ENCODE data around the gene EDN2. TPM values are rescaled to one million over a fixed set of nuclear protein-coding genes. Genes with fewer than 3 reads are reported as not detected.

The EDN2 gene
- total RNA-seq, 4 donors from 2014 or later: 0.78 to 3.1 TPM; not detected in 2

DNA sequence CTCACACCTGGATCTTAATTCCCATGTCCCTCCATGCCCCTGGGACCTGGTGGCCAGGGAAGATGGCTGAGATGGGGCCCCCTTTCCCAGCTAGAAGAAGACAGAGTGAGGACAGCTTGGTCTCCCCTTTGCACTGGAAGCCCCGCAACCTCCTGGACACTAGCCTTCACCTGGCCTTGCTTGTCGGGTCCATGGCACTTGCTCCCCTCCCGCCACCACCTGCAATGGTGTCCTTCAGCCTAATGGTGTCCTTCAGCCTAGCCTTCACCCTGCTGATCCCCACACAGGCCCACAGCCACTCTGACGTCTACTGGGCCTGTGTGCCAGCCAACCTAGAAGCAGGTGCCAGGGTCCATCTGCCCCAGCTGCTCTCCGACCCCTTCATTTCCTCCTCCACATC lies 45.9 kb upstream of the EDN2 start:
- H3K27me3 ChIP-seq: no peaks in the 10 kb centered on the region
- no peak overlapping the region for H3K4me3 ChIP-seq
- no peaks in the 10 kb centered on the region for H3K4me1 ChIP-seq
- no peak for DNase-seq (ENCODE audit: low spot score in 2 of 2)
- 89 to 96% methylated on average over 3 to 5 of the region's 5 CpGs for WGBS, 2 donors
- no peak for TF ChIP-seq POLR2A (IDR thresholded peaks at IDR 0.05)
- no peak for TF ChIP-seq EP300 (IDR thresholded peaks at IDR 0.05)
- TF ChIP-seq, protein P1, sequence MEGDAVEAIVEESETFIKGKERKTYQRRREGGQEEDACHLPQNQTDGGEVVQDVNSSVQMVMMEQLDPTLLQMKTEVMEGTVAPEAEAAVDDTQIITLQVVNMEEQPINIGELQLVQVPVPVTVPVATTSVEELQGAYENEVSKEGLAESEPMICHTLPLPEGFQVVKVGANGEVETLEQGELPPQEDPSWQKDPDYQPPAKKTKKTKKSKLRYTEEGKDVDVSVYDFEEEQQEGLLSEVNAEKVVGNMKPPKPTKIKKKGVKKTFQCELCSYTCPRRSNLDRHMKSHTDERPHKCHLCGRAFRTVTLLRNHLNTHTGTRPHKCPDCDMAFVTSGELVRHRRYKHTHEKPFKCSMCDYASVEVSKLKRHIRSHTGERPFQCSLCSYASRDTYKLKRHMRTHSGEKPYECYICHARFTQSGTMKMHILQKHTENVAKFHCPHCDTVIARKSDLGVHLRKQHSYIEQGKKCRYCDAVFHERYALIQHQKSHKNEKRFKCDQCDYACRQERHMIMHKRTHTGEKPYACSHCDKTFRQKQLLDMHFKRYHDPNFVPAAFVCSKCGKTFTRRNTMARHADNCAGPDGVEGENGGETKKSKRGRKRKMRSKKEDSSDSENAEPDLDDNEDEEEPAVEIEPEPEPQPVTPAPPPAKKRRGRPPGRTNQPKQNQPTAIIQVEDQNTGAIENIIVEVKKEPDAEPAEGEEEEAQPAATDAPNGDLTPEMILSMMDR (IDR thresholded peaks at IDR 0.05): no peak
- H3K36me3 ChIP-seq: no peaks in the 10 kb centered on the region
- H3K9me3 ChIP-seq: no peaks in the 10 kb centered on the region
- no peak overlapping the region for H3K27ac ChIP-seq

DNA sequence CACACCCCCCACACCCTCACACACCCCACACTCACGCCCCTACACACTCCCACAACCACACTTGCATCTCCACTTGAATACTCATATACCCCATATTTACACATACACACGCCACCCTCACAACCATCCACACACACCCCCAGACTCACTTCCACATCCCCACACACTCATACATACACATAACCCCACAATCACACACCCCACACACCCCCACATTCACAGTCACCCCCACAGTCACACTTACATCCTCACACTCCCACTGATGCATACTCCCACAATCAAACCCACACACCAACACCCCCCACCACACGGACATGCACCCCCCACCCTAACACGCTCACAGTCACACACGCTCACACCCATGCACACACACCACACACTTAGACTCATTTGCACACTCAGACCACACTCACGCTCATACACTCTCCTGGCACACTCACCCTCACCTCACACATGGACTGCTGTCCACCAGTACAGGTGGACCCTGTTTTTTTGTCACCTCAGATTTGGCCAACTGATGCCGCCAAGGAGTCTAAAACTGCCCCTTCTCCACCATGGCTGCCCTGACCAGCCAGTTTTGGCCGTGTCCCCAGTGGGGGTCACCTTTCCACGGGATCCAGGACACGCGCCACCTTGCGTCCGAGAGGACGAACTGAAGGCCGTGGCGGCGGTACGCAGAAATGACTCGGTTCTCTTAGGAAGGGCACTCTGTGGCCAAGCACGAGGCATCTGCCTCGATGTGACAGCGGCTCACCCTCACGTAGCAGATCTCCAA lies 45.3 kb upstream of the EDN2 start:
- peak in 1 of 2 donors; percentile 5 for DNase-seq (ENCODE audit: low spot score in 2 of 2)
- TF ChIP-seq EP300 (IDR thresholded peaks at IDR 0.05) (no peak), POLR2A (IDR thresholded peaks at IDR 0.05) (no peak)
- TF ChIP-seq, protein P1 (IDR thresholded peaks at IDR 0.05): no peak
- H3K9me3 ChIP-seq: no peaks in the 10 kb centered on the region
- no peaks in the 10 kb centered on the region for H3K4me1 ChIP-seq
- H3K36me3 ChIP-seq: no peaks in the 10 kb centered on the region
- 90 to 91% methylated on average over 23 of the region's 23 CpGs for WGBS, 2 donors
- H3K4me3 ChIP-seq: no peak overlapping the region
- H3K27me3 ChIP-seq: no peaks in the 10 kb centered on the region
- H3K27ac ChIP-seq: no peak overlapping the region

- Histone ChIP-seq H3K4me3 (no peak overlapping the region), H3K27me3 (no peaks in the 10 kb centered on the region), H3K27ac (no peak overlapping the region), H3K4me1 (no peaks in the 10 kb centered on the region), H3K36me3 (peaks cover 0 to 7% (median 0%) of the 10 kb centered on the region in 3 donors), H3K9me3 (no peaks in the 10 kb centered on the region)
- DNase-seq (ENCODE audit: low spot score in 2 of 2): no peak
- no peak for TF ChIP-seq EP300 (IDR thresholded peaks at IDR 0.05)
- TF ChIP-seq, protein P1 (IDR thresholded peaks at IDR 0.05): no peak
- TF ChIP-seq POLR2A (IDR thresholded peaks at IDR 0.05): no peak
- 68 to 69% methylated on average over 7 of the region's 7 CpGs for WGBS, 2 donors
These were observed 44.5 kb upstream of the EDN2 start for GRCh38 chr1:41528726-41529605.

DNA sequence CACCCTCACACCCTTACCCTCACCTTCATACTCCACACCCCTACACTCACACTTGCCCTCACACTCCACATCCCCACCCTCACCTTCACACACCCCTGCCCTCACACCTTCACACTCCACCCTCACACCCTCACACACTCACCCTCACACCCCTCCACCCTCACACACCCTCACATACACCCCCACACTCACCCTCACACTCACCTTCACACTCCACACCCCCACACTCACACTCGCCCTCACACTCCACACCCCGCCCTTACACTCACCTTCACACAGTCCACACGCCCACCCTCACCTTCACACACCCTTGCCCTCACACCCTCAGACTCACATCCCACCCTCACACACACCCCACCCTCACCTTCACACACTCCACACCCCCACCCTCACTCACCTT lies 43.6 kb upstream of the EDN2 start:
- TF ChIP-seq, protein P1 (IDR thresholded peaks at IDR 0.05): no peak
- TF ChIP-seq POLR2A (IDR thresholded peaks at IDR 0.05): no peak
- no peak for TF ChIP-seq EP300 (IDR thresholded peaks at IDR 0.05)

More for the DNA sequence above, 43.6 kb upstream of the EDN2 start:
- no peak overlapping the region for H3K27ac ChIP-seq
- no peaks in the 10 kb centered on the region for H3K9me3 ChIP-seq
- H3K36me3 ChIP-seq: peaks cover 0 to 11% (median 0%) of the 10 kb centered on the region in 3 donors
- no peaks in the 10 kb centered on the region for H3K4me1 ChIP-seq
- DNase-seq (ENCODE audit: low spot score in 2 of 2): no peak
- no peaks in the 10 kb centered on the region for H3K27me3 ChIP-seq
- H3K4me3 ChIP-seq: no peak overlapping the region
- 91 to 92% methylated on average over 3 of the region's 3 CpGs for WGBS, 2 donors

Data from tibial nerve (tissue), 4 donors.